GM10248 (cell line): ENCODE results near the gene CASKIN2.
"Not testable (repeated sequence)": the region's sequence is repeated elsewhere in the genome, so short reads cannot be mapped to it uniquely, and the experiment has no call there.

Source experiments
- CTCF ChIA-PET: fragments of 300-600 bp; sonication (Branson Sonifier 250); formaldehyde crosslinking; extraction: SDS; loops from one replicate; lab custom pipeline; 2021; ENCODE audit warnings: antibody characterized with exemption; lab: Yijun Ruan, JAX
- POLR2A ChIA-PET: fragments of 350-650 bp; sonication (Branson Sonifier 250); formaldehyde crosslinking; extraction: SDS; loops from one replicate; lab custom pipeline; 2020; ENCODE audit warnings: antibody characterized with exemption; lab: Yijun Ruan, JAX
- DNase-seq: peaks from one replicate; pipeline ENCODE4 v3.0.0; 2012; ENCODE audit errors: extremely low spot score
- CTCF ChIP-seq: IDR thresholded peaks from 2 replicates; pipeline ENCODE4 v1.5.1; 2012; ENCODE audit warnings: mild to moderate bottlenecking, low read depth; ENCODE audit errors: extremely low read depth, missing control alignments, control extremely low read depth

CASKIN2 gene

GRCh38 chr17:75523647-75524046, 8.3 kb upstream of the CASKIN2 start:
- TF ChIP-seq CTCF, result no peak
- ChIA-PET CTCF (interaction anchor here (1.1 to 2.2 kb wide), 2 partner anchors 7 to 19 kb away, joined by 3 to 13 read pairs; partner anchors contain the start of gene TSEN54), POLR2A (no interaction called here)

GRCh38 chr17:75521951-75522727, 6.8 kb upstream of the CASKIN2 start:
- POLR2A ChIA-PET, result no interaction called here
- TF ChIP-seq CTCF, result no peak
- no peak for DNase-seq
- CTCF ChIA-PET, result interaction anchor here (0.6 to 1.8 kb wide), 3 partner anchors 15 to 408 kb away, joined by 3 to 4 read pairs (median 3); no protein-coding TSS in a partner anchor

More at GRCh38 chr17:75523647-75524046, 8.3 kb upstream of the CASKIN2 start:
- no peak for DNase-seq

- DNase-seq, result no peak
- CTCF ChIA-PET, result interaction anchor here (0.6 to 1.8 kb wide), 2 partner anchors 14 to 16 kb away, joined by 3 to 4 read pairs; no protein-coding TSS in a partner anchor
- POLR2A ChIA-PET, result no interaction called here
- no peak for TF ChIP-seq CTCF
Measured at GRCh38 chr17:75521290-75521689, 6.0 kb upstream of the CASKIN2 start.

GRCh38 chr17:75520413-75520812, 5.1 kb upstream of the CASKIN2 start:
- DNase-seq, POLR2A ChIA-PET: not testable (repeated sequence)
- CTCF ChIA-PET, result interaction anchor here (1.1 kb wide), 1 partner anchor 70 kb away, joined by 3 read pairs; no protein-coding TSS in a partner anchor

GRCh38 chr17:75518983-75519537, 3.7 kb upstream of the CASKIN2 start:
- POLR2A ChIA-PET, result no interaction called here
- CTCF ChIA-PET, result interaction anchor here (1.0 to 1.6 kb wide), 3 partner anchors 14 to 230 kb away, joined by 3 to 6 read pairs (median 3); partner anchors contain the start of gene SLC25A19
- no peak for DNase-seq
- TF ChIP-seq CTCF, result no peak

GRCh38 chr17:75518201-75518600, 2.9 kb upstream of the CASKIN2 start:
- no peak for TF ChIP-seq CTCF
- CTCF ChIA-PET, result interaction anchor here (0.8 to 2.8 kb wide), 7 partner anchors 13 to 230 kb away, joined by 3 to 15 read pairs (median 3); partner anchors contain the start of gene SLC25A19
- no peak for DNase-seq
- POLR2A ChIA-PET, result no interaction called here
